Naive B cell (primary cell): ENCODE data around the gene SMAD6. TPM values are rescaled to one million over a fixed set of nuclear protein-coding genes. Genes with fewer than 3 reads are reported as not detected.

Source experiments
- ATAC-seq, 2 donors: fragments of 150-1000 bp; cut with Tn5 transposase; 2 replicates each; pipeline ENCODE4 v1.10.0; 2021; ENCODE audit warnings: low read depth in 2 of 2, mild to moderate bottlenecking in 2 of 2, moderate library complexity in 2 of 2
- DNase-seq: peaks from one replicate; pipeline ENCODE4 v3.0.0; 2022
- H3K27ac Mint-ChIP-seq, 6 donors: one replicate each; pipeline ENCODE4 v1.8.0; 2020 to 2022; ENCODE audit warnings: mild to moderate bottlenecking in 6 of 6, mixed read lengths in 6 of 6, moderate library complexity in 5 of 6, inconsistent platforms in 2 of 6
- H3K27me3 Mint-ChIP-seq, 3 donors: one replicate each; pipeline ENCODE4 v1.8.0; 2021 to 2022; ENCODE audit warnings: mixed read lengths in 3 of 3, mild to moderate bottlenecking in 1 of 3
- H3K36me3 Mint-ChIP-seq, 2 donors: one replicate each; pipeline ENCODE4 v1.8.0; 2020 to 2022; ENCODE audit warnings: mixed read lengths in 2 of 2, inconsistent platforms in 1 of 2, mild to moderate bottlenecking in 1 of 2
- H3K4me1 Mint-ChIP-seq, 3 donors: one replicate each; pipeline ENCODE4 v1.8.0; 2020 to 2022; ENCODE audit warnings: mixed read lengths in 3 of 3, inconsistent platforms in 1 of 3, mild to moderate bottlenecking in 1 of 3, moderate library complexity in 1 of 3
- H3K4me3 Mint-ChIP-seq, 8 donors: one replicate each; pipeline ENCODE4 v1.8.0; 2020 to 2022; ENCODE audit warnings: mild to moderate bottlenecking in 8 of 8, mixed read lengths in 8 of 8, moderate library complexity in 8 of 8, inconsistent platforms in 2 of 8
- H3K9me3 Mint-ChIP-seq, 7 donors: one replicate each; pipeline ENCODE4 v1.8.0; 2020 to 2022; ENCODE audit warnings: mixed read lengths in 7 of 7, mild to moderate bottlenecking in 5 of 7, inconsistent platforms in 2 of 7, moderate library complexity in 1 of 7
- polyA plus RNA-seq, 6 donors: library from polyadenylated mRNA; unstranded; fragments of 300-500 nt; fragmentation: Illumina TruSeq; gene quantifications; one replicate each; pipeline ENCODE4 v1.2.3, GENCODE V29; 2021; ENCODE audit warnings: low read depth in 6 of 6

The SMAD6 gene
- polyA plus RNA-seq, 6 donors from 2014 or later: not detected

DNA sequence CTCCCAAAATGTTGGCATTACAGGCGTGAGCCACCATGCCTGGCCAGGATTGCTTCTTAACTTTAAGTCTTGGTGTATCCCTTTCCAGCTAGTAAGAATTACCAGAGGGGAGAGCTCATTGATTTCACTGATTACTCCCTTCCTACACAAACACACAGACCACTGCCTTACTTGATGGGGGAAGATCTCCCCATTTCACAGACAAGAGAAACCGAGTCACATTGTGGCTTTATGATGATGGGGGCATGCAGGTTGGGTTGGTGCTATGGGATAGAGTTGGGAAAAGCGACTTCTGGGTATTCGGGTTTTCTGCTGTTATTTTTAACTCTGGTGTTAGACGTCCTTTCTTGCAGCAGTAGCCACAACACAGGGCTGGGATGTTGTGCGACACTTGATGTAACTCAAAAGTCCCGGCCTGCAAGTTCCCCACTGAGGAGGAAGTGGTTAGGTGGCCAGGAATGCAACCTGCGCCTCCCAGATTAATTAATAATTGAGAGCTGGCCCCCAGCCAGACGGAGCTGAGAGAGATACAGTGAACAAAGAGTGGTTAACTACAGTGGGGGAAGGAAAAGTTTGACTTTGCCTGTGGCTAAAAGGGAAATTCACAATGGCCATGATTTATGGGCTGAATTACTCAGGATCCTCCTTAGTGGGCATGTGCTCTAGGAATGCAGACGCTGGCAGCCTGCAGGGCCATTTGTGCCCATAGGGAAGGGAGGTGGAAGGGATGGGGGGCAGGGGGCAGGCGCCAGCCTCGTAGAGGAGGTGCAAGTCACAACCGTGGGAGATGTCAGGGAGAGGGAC lies 63.6 kb downstream of the SMAD6 start:
- ATAC-seq (peak in 1 of 2 donors; percentile 35), DNase-seq (no peak)
- Mint-ChIP-seq H3K27ac (peak overlapping the region in 3 of 6 donors; percentile 77 to 81 (median 79)), H3K36me3 (peaks cover 0 to 4% of the 10 kb centered on the region in 2 donors), H3K4me1 (peaks cover 5 to 9% (median 9%) of the 10 kb centered on the region in 3 donors), H3K27me3 (peaks cover 59 to 66% (median 62%) of the 10 kb centered on the region in 3 donors), H3K9me3 (no peaks in the 10 kb centered on the region), H3K4me3 (peak overlapping the region in 1 of 8 donors; percentile 71)

DNA sequence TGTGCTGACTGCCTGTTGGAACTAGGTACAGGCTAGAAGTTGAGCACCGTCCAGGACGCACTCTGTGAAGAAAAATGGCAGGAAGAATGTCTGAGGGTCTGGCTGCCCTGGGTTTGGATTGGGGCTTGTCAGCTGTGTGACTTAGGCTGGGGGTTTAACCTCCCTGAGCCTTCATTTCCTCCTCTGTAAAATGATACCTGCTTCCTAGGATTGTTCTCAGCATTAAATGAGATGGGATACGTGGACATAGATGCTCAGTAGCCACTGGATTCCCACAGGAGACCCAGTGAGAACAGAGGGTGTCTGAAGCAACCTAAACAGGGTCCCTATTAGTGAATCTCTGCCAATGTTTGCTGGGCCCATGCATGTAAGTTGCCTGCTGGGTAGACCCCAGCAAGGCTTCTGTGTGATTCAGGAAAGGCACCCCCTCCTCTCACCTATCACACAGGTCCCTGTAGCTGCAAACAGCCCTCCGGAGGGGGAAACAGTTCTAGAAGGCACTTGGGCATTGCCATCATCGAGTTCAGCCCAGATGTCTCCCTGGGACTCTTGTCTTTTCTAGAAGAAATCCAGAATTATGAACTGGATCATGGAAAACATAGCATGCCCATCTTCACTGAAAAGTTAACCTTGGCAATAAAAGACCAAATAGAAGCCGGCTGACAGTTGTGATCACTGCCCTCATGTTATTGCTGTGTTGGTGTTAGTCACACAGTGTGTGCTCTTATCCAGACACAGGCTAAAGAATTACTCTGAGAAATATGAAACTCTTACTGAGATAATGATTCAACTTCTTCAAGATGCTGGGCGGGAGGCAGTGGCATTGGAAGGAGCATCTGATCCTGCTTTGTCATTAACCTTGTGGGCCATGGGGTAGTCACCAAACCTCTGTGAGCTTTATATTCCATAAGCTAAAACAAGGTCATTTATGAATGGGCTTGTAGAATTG lies 64.5 kb downstream of the SMAD6 start:
- ATAC-seq: no peak
- H3K27ac Mint-ChIP-seq: peak overlapping the region in 3 of 6 donors; percentile 10 to 81 (median 77)
- peaks cover 53 to 57% (median 54%) of the 10 kb centered on the region in 3 donors for H3K27me3 Mint-ChIP-seq

DNA sequence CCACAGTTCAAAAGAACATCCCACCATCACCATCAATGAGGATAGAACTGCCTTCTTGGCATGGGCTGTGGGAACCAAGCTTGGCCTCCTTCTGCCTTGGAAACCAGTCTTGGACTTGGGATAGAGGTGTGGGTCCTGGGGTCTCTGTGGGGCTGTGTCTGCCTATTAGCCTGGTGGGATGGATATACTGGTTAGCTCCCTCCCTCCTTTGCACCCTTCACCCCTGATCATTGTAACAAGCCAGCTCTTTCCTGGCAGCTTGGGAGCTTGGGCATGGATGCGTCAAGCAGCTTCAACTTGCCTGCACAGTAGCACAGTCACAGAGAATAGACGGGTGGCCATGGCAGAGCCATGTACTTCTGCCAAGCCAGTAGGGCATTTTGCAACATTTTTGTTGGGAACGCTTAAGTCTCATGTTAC lies 65.2 kb downstream of the SMAD6 start:
- Mint-ChIP-seq H3K9me3 (no peaks in the 10 kb centered on the region), H3K27me3 (peaks cover 46 to 50% (median 47%) of the 10 kb centered on the region in 3 donors), H3K4me3 (no peak overlapping the region)

More for the DNA sequence above, 64.5 kb downstream of the SMAD6 start:
- H3K4me3 Mint-ChIP-seq: peak overlapping the region in 1 of 8 donors; percentile 16
- H3K36me3 Mint-ChIP-seq: peaks cover 0 to 4% of the 10 kb centered on the region in 2 donors
- H3K9me3 Mint-ChIP-seq: no peaks in the 10 kb centered on the region
- peaks cover 5 to 9% (median 9%) of the 10 kb centered on the region in 3 donors for H3K4me1 Mint-ChIP-seq
- DNase-seq: no peak

DNA sequence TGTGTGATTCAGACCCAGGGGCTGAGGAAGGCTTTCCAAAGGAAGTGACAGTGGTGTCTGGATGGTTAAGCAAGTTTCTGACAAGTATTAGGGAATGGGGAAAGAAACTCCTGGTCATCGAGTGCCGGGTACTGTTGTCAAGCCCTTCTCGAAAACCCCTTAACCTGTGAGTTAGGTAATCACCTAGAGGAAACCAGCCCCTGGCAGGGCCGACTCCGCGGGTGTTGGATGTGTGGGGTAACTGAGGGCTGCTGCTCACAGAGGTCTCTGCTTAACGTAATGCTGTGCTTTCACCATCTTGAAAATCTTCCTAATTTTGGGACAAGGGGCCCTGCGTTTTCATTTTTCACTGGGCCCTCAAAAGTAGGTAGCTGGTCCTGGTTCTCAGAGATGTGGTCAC lies 67.0 kb downstream of the SMAD6 start:
- no peak overlapping the region for H3K27ac Mint-ChIP-seq
- H3K9me3 Mint-ChIP-seq: no peaks in the 10 kb centered on the region
- ATAC-seq (no peak), DNase-seq (no peak)
- H3K27me3 Mint-ChIP-seq: peaks cover 29 to 34% (median 33%) of the 10 kb centered on the region in 3 donors
- peaks cover 5 to 9% (median 9%) of the 10 kb centered on the region in 3 donors for H3K4me1 Mint-ChIP-seq
- H3K36me3 Mint-ChIP-seq: peaks cover 0 to 4% of the 10 kb centered on the region in 2 donors
- H3K4me3 Mint-ChIP-seq: no peak overlapping the region

More for the DNA sequence above, 65.2 kb downstream of the SMAD6 start:
- Mint-ChIP-seq H3K36me3 (peaks cover 0 to 4% of the 10 kb centered on the region in 2 donors), H3K4me1 (peaks cover 5 to 9% (median 9%) of the 10 kb centered on the region in 3 donors), H3K27ac (no peak overlapping the region)
- ATAC-seq: no peak
- DNase-seq: no peak

DNA sequence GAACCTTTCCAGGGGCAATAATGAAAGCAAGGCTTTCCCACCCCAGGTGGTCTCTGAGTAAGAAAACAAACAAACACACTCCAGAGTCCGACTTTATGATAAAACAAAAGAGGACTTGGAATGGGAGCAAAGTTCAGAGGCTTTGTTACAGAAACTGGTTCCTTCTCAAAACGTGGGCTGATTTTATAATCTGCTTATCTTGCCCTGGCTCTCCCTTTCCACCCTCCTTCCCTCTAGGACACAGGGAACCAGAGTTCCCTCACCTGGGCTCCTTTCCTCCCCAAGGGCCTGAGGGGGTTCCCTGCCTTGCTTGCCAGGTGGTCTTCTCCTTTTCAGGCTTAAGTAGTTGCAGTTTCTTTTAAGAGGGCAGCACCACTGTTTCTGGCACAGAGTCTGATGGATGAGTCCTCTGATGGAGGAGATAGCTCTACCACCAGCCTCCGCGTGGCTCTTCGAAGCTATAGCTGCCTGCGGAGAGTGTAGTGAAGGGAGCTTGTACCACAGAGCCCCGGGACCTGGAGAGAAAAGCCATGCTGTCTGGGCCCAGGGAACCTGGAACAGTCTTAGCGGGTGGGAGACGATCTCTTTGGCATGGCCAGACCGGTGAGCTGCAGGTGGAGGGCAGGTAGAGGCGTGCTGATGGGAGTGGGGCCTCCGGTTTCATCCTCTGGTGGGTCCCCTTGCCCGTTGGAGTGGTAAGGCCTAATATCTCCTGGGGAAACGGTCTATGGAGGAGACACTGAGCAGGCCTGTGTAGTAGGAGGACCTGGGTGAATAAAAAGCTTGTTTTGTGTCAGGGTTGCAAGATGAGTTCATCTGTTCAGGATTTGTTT lies 68.7 kb downstream of the SMAD6 start:
- ATAC-seq: no peak
- no peak overlapping the region for H3K4me3 Mint-ChIP-seq
- H3K9me3 Mint-ChIP-seq: no peaks in the 10 kb centered on the region

DNA sequence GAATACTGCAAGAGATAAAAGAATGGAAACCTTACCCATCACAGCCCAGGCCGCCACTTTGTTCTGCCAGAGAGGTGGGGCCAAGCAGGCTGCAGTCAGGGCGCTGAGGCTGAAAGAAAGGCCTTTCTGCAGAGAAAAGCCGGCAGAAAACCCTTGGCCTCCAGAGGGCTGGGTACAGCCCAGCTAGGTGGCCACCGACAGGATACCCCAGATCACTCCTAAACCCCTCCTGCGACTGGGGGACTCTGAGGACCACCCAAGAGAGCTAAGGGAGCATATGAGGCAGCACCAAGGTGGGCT lies 69.3 kb downstream of the SMAD6 start:
- peaks cover 6 to 13% (median 10%) of the 10 kb centered on the region in 3 donors for H3K27me3 Mint-ChIP-seq
- DNase-seq (no peak), ATAC-seq (no peak)
- no peaks in the 10 kb centered on the region for H3K9me3 Mint-ChIP-seq
- no peak overlapping the region for H3K4me3 Mint-ChIP-seq
- H3K36me3 Mint-ChIP-seq: no peaks in the 10 kb centered on the region
- no peak overlapping the region for H3K27ac Mint-ChIP-seq
- H3K4me1 Mint-ChIP-seq: no peaks in the 10 kb centered on the region

More for the DNA sequence above, 68.7 kb downstream of the SMAD6 start:
- peaks cover 11 to 18% (median 16%) of the 10 kb centered on the region in 3 donors for H3K27me3 Mint-ChIP-seq
- peak overlapping the region in 1 of 6 donors; percentile 85 for H3K27ac Mint-ChIP-seq
- no peak for DNase-seq
- H3K4me1 Mint-ChIP-seq: peaks cover 1 to 4% (median 4%) of the 10 kb centered on the region in 3 donors
- H3K36me3 Mint-ChIP-seq: no peaks in the 10 kb centered on the region

DNA sequence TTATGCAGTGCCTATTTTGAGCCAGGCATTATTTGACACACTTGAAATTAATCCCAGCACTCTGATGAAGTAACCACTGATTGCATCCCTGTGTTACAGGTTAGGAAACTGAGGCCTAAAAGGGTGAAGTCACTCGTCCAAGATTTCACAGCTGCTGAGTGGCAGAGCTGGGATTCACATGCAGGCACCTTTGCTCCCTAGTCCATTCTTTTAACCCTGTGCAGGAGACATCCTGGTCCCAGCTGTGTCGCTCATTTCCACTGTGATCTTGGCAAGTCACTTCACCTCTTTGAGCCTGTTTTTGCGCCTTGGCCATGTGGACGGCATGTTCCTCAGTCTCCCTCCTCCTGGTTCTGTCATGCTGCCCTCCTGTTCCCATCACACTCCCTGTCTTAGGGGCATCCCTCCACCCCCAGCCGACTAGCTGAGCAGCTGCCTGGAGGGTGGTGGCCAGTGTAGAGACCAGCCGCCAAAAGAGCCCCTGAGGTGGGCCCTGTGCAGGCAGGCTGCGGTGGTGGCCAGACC lies 70.6 kb downstream of the SMAD6 start:
- ATAC-seq (no peak), DNase-seq (no peak)
- Mint-ChIP-seq H3K4me3 (no peak overlapping the region), H3K4me1 (no peaks in the 10 kb centered on the region), H3K9me3 (no peaks in the 10 kb centered on the region), H3K27ac (no peak overlapping the region), H3K27me3 (peaks cover 0 to 6% (median 0%) of the 10 kb centered on the region in 3 donors), H3K36me3 (no peaks in the 10 kb centered on the region)

DNA sequence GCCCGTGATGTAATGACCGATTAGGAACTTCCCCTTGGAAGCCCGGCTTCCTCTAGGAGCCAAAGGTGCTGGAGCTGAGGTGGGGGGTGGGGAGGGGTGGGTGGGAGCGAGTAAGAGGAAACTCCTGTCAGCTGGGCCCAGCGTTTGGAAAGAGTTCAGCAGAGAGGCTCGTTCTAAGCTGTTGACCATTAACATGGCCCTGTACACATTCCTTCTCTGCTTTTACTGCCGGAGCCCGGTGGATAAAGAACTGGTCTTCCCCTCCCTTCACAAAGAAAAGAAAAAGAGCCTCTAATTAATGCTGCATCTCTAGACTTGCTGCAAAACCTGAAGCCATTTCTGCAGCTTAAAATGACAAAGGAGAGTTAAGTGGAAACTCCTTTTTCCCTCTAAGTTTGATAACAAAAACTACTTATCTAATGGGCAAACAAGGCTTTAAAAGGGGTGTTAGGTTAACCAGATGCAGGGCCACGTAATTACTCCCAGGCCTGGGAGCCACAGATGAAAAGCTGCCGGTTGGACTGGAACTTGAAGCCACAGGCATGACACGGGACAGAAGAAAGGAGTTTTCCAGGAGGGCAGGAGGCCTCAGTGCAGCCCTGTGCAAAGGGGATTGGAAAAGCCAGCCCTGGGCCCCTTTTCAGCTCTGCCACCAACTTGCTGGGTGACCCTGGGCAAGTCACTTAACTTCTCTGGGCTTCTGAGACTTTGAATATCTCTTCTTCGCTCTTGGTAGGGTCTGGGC lies 71.3 kb downstream of the SMAD6 start:
- H3K27me3 Mint-ChIP-seq: peaks cover 0 to 4% (median 0%) of the 10 kb centered on the region in 3 donors
- ATAC-seq (no peak), DNase-seq (no peak)
- no peaks in the 10 kb centered on the region for H3K36me3 Mint-ChIP-seq
- no peaks in the 10 kb centered on the region for H3K9me3 Mint-ChIP-seq
- H3K27ac Mint-ChIP-seq: peak overlapping the region in 1 of 6 donors; percentile 8
- peaks cover 0 to 2% (median 0%) of the 10 kb centered on the region in 3 donors for H3K4me1 Mint-ChIP-seq
- H3K4me3 Mint-ChIP-seq: peak overlapping the region in 1 of 8 donors; percentile 29

DNA sequence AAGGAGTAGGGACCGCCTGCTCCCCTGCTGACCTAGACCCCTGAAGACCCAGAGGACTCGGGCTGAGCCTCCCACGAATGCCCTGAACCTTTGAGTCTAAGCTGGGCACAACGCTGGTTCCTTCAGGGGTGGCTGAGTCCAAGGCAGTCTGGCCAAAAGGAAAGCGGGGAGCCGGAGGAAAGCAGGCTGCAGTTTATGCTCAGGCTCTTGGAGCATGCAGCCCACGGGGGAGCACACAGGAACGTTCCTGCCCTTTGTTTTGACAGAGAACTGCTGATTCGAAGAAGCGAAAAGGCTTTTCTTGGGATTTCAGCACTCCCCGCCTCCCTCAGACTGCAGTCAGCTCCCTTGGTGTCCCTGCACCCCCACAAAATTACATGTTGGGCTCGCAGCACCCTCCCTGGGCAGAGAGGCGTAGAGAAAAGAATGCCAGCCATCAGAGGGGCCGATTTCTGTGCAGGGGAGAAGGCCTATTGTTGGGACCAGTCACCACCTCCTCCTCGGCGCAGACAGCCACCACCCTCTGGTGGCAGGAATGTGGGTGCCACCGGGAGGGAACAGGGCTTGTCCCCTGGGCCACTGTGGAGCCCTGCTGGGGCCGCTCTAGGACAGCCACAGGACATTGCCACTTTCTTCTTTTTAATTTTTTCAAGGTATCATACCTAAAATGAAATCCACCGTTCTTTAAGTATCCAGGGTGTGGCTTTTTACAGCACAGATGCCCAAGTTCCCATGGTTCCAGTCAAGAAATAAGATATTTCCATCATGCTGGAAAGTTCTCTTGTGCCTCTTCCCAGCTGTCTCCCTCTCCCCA lies 72.2 kb downstream of the SMAD6 start:
- H3K27me3 Mint-ChIP-seq: no peaks in the 10 kb centered on the region
- H3K27ac Mint-ChIP-seq: no peak overlapping the region
- H3K4me1 Mint-ChIP-seq: peaks cover 0 to 3% (median 0%) of the 10 kb centered on the region in 3 donors
- H3K36me3 Mint-ChIP-seq: no peaks in the 10 kb centered on the region
- ATAC-seq (peak; percentile 80 to 85), DNase-seq (peak; percentile 40)
- no peak overlapping the region for H3K4me3 Mint-ChIP-seq
- H3K9me3 Mint-ChIP-seq: no peaks in the 10 kb centered on the region

DNA sequence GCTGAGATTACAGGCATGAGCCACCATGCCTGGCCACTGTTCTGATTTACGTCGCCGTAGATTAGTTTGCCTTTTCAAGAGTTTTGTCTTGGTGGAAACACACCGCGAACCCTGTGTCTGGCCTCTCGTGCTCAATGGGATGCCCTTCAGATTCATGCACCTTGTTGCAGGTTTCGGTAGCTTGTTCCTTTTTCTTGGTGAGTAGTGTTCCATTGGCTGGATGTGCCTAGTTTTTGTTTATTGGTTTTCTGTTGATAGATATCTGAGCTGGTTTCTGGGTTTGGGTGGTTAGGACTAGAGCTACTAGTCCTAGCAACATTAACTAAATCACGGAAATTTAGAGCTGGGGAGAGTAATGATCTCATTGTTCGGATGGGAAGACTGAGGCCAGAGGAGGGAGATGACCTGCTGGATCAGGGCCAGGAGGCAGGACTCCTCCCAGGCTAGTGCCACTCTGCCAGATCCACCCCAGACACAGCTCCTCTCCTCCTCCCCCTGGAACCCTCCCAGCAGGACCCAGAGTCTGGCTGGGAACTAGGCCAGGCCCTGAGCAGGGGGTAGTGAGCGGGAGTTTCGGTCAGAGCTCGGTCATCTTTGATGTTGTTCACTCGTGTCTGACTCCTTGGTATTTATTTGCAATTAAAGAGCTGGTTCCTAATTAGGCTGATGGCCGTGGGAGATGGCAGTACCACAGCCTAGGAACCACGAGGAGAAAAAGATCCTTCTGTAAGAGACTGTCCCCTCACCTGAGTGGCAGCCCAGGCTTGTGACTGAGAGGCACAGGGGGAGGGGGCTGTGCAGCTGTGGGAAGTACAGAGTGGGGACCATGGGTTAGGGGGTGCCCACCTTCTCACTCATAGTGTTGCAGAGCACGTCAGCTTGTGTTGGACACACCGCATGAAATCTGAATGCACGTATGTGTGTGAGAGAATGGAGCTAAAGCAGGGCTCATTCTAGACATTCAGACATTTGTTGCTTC lies 73.4 kb downstream of the SMAD6 start:
- no peak for ATAC-seq
- Mint-ChIP-seq H3K9me3 (no peaks in the 10 kb centered on the region), H3K4me3 (no peak overlapping the region)

DNA sequence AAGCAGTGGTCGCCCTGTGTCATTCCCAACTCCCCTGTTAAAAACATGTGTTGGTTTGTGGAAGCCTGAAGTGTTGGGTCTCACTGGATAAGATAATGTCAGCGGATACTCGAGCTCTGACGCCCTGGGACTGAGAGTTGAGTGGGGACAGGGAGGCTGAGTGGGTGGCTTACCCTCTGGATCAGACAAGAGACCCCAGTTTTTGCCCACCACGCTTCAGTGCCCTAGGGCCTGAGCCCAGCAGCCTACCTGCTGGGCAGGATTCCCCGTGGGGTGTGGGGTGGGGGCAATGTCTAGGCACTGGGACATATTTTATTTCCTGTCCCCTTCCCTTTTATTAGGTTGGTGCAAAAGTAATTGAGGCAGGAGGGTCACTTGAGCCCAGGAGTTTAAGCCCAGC lies 75.0 kb downstream of the SMAD6 start:
- Mint-ChIP-seq H3K9me3 (no peaks in the 10 kb centered on the region), H3K36me3 (no peaks in the 10 kb centered on the region), H3K27me3 (no peaks in the 10 kb centered on the region), H3K4me1 (peaks cover 0 to 3% (median 0%) of the 10 kb centered on the region in 3 donors), H3K4me3 (no peak overlapping the region), H3K27ac (no peak overlapping the region)
- DNase-seq (no peak), ATAC-seq (no peak)

More for the DNA sequence above, 73.4 kb downstream of the SMAD6 start:
- peaks cover 0 to 3% (median 0%) of the 10 kb centered on the region in 3 donors for H3K4me1 Mint-ChIP-seq
- no peak for DNase-seq
- H3K27ac Mint-ChIP-seq: no peak overlapping the region
- H3K27me3 Mint-ChIP-seq: no peaks in the 10 kb centered on the region
- no peaks in the 10 kb centered on the region for H3K36me3 Mint-ChIP-seq
